Measurements from ENCODE around the gene RNH1. TPM values are rescaled to one million over a fixed set of nuclear protein-coding genes. Genes with fewer than 3 reads are reported as not detected.

RNH1 gene
- polyA plus RNA-seq, 1 of the 3 experiments (the other 2 are of a cell fraction): 147 TPM

- POLR2A ChIA-PET: no interaction called here
- TF ChIP-seq TAF1 (IDR thresholded peaks at IDR 0.05; ENCODE audit: borderline replicate concordance, low read depth, low read length) (no peak), SIN3A (IDR thresholded peaks at IDR 0.05; ENCODE audit: borderline replicate concordance, low read depth, low read length) (no peak), SMC3 (IDR thresholded peaks at IDR 0.05; ENCODE audit: low read depth, low read length) (no peak), RXRA (IDR thresholded peaks at IDR 0.05; ENCODE audit: borderline replicate concordance, low read depth) (no peak), EZH2phosphoT487 (IDR thresholded peaks at IDR 0.05; ENCODE audit: borderline replicate concordance, low read depth) (no peak), JUND (IDR thresholded peaks at IDR 0.05) (no peak), NRF1 (IDR thresholded peaks at IDR 0.05; ENCODE audit: low read depth, low read length) (no peak), MAX (IDR thresholded peaks at IDR 0.05; ENCODE audit: low read depth) (no peak), REST (IDR thresholded peaks at IDR 0.05; ENCODE audit: low read depth, low read length) (no peak), MEF2A (IDR thresholded peaks at IDR 0.05; ENCODE audit: borderline replicate concordance, low read depth) (no peak), FOSL2 (IDR thresholded peaks at IDR 0.05; ENCODE audit: borderline replicate concordance, low read depth) (no peak), TCF12 (IDR thresholded peaks at IDR 0.05) (no peak), RFX5 (IDR thresholded peaks at IDR 0.05; ENCODE audit: low read length) (no peak), FOXJ3 (CRISPR knock-in tag; IDR thresholded peaks at IDR 0.05) (no peak), USF1 (IDR thresholded peaks at IDR 0.05; ENCODE audit: borderline replicate concordance, low read depth) (no peak), ZBTB33 (IDR thresholded peaks at IDR 0.05; ENCODE audit: borderline replicate concordance, low read depth) (no peak), NFIC (IDR thresholded peaks at IDR 0.05; ENCODE audit: borderline replicate concordance) (no peak), GATA2 (CRISPR knock-in tag; IDR thresholded peaks at IDR 0.05) (no peak)
- TF ChIP-seq, protein P1, sequence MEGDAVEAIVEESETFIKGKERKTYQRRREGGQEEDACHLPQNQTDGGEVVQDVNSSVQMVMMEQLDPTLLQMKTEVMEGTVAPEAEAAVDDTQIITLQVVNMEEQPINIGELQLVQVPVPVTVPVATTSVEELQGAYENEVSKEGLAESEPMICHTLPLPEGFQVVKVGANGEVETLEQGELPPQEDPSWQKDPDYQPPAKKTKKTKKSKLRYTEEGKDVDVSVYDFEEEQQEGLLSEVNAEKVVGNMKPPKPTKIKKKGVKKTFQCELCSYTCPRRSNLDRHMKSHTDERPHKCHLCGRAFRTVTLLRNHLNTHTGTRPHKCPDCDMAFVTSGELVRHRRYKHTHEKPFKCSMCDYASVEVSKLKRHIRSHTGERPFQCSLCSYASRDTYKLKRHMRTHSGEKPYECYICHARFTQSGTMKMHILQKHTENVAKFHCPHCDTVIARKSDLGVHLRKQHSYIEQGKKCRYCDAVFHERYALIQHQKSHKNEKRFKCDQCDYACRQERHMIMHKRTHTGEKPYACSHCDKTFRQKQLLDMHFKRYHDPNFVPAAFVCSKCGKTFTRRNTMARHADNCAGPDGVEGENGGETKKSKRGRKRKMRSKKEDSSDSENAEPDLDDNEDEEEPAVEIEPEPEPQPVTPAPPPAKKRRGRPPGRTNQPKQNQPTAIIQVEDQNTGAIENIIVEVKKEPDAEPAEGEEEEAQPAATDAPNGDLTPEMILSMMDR (IDR thresholded peaks at IDR 0.05): no peak
- TF ChIP-seq, protein P2, sequence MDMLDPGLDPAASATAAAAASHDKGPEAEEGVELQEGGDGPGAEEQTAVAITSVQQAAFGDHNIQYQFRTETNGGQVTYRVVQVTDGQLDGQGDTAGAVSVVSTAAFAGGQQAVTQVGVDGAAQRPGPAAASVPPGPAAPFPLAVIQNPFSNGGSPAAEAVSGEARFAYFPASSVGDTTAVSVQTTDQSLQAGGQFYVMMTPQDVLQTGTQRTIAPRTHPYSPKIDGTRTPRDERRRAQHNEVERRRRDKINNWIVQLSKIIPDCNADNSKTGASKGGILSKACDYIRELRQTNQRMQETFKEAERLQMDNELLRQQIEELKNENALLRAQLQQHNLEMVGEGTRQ (IDR thresholded peaks at IDR 0.05; ENCODE audit: borderline replicate concordance, low read depth, low read length): no peak
- no peak overlapping the region for H3K4me2 ChIP-seq
- WGBS (ENCODE audit: low lambda C conversion rate): 78% methylated on average over 5 of the region's 25 CpGs
- H2AFZ ChIP-seq (ENCODE audit: low read depth): no peak overlapping the region
- no peaks in the 10 kb centered on the region for H4K20me1 ChIP-seq (ENCODE audit: insufficient read depth)
- CTCF ChIA-PET: interaction anchor here (0.8 to 0.9 kb wide), 2 partner anchors 10 to 147 kb away, joined by 3 read pairs; no protein-coding TSS in a partner anchor
- H3K9ac ChIP-seq: no peak overlapping the region
- H3K4me3 ChIP-seq (ENCODE audit: low read depth in 2 of 2, low read length in 1 of 2): no peak overlapping the region
- no peak for DNase-seq
- H3K27me3 ChIP-seq (ENCODE audit: insufficient read depth): no peaks in the 10 kb centered on the region
- no peaks in the 10 kb centered on the region for H3K9me3 ChIP-seq
- no peaks in the 10 kb centered on the region for H3K36me3 ChIP-seq (replicated peaks in 1 of 2; ENCODE audit: control insufficient read depth in 1 of 2, insufficient read depth in 2 of 2, low read length in 1 of 2)
- no peaks in the 10 kb centered on the region for H3K9me2 ChIP-seq
- H3F3A ChIP-seq (replicated peaks; ENCODE audit: insufficient read depth): no peaks in the 10 kb centered on the region
- no peaks in the 10 kb centered on the region for H3K79me2 ChIP-seq (ENCODE audit: insufficient read depth)
- H3K27ac ChIP-seq (ENCODE audit: low read depth in 2 of 2, low read length in 1 of 2): no peak overlapping the region
- peaks cover 0 to 12% of the 10 kb centered on the region in 2 experiments; a peak in 1 of 4 replicates for H3K4me1 ChIP-seq (ENCODE audit: control insufficient read depth in 1 of 2, insufficient read depth in 2 of 2, low read depth in 1 of 2, low read length in 1 of 2)
Measured at GRCh38 chr11:550021-550745, 43.1 kb upstream of the RNH1 start.

All from SK-N-SH (cell line).